GM18526 (cell line): Measurements from ENCODE around the gene CBY3.

ENCODE experiments used
- POLR2A ChIP-seq: IDR thresholded peaks from 3 replicates; pipeline ENCODE4 v1.6.1; 2011; ENCODE audit not compliant: insufficient read length; ENCODE audit errors: extremely low read depth

Gene CBY3

DNA sequence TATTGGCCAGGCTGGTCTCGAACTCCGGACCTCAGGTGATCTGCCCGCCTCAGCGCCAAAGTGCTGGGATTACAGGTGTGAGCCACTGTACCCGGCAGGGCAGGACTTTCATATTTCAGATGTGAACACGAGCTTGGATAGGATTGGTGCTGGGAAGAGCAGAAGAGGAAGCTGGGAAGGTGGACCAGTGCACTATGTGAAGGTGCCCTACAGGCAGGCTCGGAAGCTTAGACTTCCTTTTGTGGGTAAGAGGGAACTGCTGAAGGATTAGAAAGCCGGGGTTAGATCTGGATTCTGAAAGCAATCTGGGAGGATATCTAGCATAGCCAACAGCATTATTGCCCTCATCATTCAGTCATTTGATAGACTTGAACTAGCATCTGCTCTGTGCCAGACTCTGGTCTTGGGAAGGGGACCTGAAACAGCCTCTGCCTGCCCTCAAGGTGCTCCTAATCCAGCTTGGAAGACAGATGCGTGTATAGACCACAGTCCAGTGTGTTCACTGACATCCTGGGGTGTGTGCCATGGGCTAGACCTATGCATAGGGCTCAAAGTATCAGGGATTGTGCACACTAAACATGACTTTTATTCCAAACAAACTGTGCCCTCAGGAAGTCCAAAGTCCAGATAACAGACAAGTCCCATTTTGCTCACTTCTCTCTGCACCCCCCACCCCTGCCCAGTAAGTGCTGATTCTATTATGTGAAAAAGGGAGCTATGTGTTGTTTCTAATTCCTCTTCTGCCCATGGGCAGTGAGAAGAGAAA lies 637 bp downstream of the CBY3 start:
- TF ChIP-seq POLR2A, result no peak

DNA sequence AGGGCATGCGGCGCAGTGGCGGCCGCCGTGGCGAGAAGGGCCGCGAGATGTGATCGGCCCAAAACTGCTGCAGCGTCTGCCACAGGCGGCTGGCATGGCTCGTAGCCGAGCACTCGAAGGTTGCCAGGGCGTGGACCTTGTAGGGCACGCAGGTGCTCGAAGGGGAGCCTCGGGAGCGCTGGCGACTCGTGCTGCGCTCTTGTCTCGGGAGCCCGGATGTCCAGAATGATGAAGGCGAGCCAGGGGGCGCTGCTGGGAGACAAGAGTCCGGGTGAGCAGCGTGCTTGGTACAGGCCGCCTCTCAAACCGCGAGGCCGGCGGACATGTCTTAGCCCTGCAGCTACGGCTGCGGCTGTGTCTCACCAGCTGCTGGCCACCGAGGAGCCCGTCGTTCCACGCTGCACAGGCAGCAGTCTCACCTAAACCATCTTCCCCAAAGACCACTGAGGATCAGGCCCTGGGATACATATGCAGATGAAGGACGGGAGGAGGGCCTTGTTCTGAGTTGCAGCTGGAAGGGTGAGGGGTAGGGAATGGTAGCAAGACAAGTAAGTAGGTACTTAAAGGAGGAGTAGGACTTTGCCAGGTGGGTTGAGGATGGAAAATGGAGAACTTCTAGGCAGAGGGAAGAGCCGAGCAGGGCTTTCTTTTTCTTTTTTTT lies 1.7 kb downstream of the CBY3 start:
- no peak for TF ChIP-seq POLR2A

DNA sequence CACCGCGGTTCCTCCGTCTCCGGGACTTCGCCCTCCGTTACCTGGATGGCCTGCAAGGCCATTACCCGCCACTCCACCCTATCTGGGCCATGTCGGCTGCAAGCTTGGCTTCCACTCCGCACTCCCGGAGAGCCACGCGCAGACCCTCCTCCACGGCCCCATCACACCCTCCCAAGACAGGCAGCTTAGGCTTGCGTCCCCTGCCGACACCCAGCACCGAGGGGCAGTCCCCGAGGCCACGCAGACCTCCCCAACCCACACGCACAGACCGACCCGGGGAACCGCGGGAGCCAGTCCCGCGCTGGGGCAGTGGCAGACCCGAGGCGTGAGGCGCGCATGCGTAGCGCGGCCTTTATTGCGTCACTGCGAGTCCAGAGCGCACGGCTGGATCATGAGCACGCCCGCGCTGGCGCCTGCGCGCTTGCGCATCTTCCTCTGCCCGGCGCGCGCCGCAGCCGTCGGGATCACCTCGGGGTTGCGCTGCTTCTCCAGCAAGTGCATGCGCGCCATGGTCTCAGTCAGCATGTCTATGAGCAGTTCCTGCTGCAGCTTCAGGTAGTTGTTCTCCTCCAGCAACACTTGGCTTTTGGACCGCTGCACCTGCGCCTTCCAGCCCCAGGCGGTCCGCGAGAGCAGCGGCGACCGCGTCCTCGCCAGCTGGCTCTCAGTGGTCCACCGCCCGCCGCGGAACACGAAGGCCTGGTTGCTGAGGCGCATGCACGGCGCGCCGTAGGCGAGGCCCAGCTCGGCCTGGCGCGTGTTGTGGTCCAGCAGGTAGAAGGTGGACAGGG lies 2.4 kb downstream of the CBY3 start:
- peak; percentile 98 for TF ChIP-seq POLR2A

DNA sequence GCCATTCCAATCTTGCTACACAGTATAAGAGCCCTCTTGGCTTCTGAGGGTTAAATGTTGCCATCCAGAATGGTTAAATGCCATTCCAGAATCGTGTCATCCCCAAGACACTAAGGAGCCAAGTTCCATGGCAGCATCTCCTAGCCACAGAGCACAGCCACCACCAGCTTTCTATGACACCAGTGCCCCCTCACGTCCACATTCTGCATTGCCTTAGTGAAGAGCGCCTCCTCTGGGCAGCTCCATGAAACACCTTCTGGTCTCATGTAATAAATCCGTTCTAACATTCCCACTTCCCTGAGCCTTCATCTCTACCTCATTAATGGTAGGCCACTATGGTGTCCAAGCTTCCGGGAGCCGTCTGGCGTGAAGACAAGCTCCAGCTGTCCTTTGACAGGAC lies 12.4 kb downstream of the CBY3 start:
- no peak for TF ChIP-seq POLR2A

DNA sequence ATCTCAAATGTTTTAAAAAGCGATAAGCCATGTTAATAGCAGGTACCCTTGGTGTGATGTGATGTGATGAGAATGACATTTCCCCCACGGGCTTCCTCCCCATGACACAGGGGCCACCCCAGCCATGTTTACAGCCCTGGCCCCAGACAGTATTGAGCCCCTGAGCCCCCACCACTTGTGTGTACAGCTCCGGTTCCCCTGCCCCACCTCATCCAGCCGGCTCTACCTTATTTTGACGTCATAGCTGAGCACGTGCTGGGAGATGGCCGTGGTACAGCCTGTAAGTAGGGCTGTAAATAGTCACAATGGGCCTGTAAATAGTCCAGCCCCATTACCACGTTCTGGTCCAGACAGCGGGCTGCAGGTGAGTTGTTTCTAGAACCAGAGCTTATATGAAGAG lies 32.4 kb downstream of the CBY3 start:
- TF ChIP-seq POLR2A, result no peak
